GM18520 (cell line): ENCODE measurements around the gene ZNF691.
"Not testable (repeated sequence)": the region's sequence is repeated elsewhere in the genome, so short reads cannot be mapped to it uniquely, and the experiment has no call there.

ENCODE experiments used
- ATAC-seq: cut with Tn5 transposase; IDR thresholded peaks from one replicate; pipeline ENCODE4 v1.9.1; 2021; ENCODE audit not compliant: unreplicated experiment

Gene ZNF691

GRCh38 chr1:42846257-42847110 is at the start of gene ZNF691:
Gene ZNF691, plus strand, starts transcription at chr1:42846613. Its CDS starts 3,046 bp downstream, at chr1:42849659.
- peak; percentile 90 for ATAC-seq

- no peak for ATAC-seq
These were observed 49.0 kb upstream of the ZNF691 start for GRCh38 chr1:42797414-42797813.

DNA sequence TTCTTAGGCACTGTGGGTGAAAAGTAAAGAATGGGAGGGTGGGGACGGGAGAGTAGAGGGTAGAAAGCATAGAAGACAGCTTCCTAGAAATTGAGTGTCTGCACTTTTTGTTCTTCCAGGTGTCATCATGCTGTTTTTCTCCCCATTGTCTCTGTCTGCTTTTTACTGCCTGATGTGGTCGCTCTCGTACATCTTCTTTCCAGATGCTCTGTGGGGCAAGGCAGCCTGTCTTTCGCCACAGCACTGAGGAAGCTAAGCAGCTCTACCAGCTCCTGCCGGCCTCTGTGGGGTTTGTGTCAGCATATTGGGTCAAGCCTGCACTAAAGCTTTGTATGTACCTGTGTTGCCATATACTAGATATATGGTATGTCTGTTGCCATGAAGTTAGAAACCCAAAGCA is 48.4 kb upstream of the ZNF691 start:
- no peak for ATAC-seq

DNA sequence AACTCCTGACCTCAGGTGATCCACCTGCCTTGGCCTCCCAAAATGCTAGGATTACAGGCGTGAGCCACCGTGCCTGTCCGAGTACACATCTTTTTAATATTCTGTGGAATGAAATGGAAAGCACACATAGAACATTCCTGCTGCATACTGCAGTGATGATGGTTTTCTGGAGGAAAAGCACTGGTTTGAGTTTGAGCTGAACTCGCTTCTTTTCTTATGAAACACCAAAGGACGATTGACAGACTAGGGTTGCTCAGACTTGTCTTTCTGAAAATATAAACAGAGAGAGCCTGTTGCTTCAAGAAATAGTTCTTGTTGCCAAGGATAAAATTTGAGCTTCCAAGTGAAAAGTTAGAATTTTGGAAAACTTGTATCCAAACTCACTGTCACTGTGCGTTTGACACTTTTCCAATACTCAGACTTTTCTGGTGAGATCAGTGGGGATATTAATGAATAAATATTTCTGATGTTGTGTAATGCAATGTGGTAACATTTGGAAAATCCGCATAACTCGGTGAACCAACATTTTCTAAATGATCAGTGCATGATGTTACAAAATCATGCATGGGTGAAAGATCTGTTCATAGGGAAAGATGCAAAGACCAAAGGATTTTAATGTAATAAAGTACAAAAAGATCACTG is 44.5 kb upstream of the ZNF691 start:
- no peak for ATAC-seq

DNA sequence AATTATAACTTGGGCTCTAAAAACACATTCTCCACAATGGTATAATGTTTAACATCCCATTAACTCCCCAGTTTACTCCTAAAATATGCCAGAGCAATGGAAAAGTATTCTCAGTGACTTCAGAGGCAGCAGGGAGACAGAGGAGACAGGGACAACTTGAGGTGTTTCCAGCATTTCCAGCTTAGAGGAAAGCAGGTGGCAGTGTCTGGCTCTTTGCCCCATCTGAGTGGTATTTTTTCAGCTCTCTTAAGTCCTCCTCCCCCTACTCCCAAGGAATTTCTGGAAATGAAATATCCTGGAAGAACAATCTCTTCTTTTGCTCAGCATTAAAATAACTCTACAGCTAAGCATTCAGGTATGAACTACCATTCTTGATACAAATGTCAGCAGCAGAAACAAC is 40.2 kb upstream of the ZNF691 start:
- no peak for ATAC-seq

DNA sequence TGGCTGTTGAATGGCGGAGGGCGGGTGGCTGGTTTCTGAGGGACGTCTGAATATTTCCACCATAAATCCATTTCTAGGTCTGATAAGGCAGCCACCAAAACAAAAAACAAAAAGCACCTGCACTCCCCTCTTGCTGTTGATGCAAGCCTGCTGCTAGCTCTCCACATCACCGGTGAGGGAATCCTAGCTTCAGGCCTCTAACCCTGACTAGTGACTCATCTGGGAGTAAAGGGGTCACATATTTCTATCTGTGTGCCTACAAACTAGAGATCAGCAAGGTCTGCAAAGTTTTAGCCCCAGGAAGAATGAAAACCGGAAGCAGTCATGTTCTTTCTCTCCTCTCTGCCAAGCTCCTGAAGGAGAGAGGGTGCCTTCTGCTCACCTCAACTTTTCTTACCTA is 39.8 kb upstream of the ZNF691 start:
- no peak for ATAC-seq

DNA sequence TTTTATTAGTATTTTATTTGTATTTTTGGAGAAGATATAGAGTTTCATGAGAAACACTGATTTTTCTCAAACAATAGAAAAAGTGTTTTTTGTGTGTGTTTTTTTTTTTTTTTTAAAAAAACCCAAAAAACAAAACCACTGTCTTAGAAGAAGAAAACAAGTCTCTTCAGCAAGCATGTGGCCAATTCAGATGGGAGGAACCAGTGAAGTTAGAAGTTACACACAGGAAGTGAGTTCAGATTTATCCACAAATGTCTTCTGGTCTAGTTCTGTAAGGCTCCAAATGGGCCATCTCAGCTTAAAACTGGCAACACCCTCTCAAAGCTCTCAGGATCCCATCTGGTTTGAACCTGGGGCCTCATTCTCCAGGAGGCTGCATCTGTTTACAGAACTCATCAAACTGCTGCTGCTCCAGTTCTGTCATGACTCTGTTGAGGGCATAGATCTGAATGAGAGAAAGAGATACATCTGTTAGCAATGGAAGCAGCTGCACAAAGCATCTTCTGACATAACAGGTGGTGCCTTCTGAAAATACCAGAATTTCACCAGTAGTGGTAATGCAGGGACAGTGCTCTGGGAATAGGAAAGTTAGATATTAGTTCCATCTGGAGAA is 39.3 kb upstream of the ZNF691 start:
- ATAC-seq = no peak

- not testable (repeated sequence) for ATAC-seq
These were observed 31.6 kb upstream of the ZNF691 start for GRCh38 chr1:42814815-42815214.

GRCh38 chr1:42815941-42816584 is 30.4 kb upstream of the ZNF691 start:
- no peak for ATAC-seq

DNA sequence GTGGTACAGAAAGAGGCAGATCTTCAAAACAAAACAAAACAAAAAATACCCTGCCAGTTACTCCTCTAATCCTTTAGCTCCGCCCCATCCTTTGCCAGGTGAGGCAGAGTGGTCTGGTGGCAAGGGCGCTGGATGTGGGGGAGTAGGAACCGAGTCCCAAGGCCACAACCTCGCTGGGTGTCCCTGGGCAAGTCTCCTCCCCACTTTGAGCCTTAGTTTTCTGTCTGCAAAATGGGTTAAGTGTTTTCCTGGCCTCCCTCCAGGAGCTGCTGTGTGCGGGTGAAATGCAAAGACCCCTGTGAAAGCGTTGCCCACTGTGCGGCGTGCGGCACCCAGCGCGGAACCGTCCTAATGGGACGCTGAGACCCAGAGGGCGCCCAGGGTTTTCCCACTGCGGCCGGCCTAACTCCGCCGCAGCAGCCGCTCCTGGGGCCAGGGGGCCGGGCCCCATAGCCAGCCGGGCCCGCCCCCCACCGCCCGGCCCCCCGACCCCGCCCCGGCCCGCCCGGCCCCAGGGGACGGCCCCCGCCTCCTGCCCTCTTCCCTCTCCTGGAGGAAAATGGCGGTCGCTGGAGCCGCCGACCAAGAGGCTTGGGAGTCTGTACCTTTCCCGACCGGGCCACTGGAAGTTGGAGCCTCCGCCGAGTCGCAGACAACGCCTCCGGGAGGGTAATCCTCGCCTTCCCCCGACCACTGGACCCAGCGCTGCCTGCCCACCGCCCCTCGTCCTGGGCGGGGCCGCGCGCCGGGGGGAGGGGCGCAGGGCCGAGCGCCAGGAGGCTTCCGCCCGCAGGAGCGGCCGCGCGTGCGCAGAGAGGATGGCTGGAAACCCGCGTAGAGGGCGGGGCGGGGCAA is 29.6 kb upstream of the ZNF691 start, which contains the start of the genes ERMAP and SVBP:
ERMAP (plus strand) TSS at position 538 of the 855 bp plus-strand sequence. CDS start 13,327 bp downstream, outside the sequence.
SVBP (minus strand) TSS at position 813 of the 855 bp plus-strand sequence. CDS start 853 bp downstream, outside the sequence.
- peak; percentile 74 for ATAC-seq

DNA sequence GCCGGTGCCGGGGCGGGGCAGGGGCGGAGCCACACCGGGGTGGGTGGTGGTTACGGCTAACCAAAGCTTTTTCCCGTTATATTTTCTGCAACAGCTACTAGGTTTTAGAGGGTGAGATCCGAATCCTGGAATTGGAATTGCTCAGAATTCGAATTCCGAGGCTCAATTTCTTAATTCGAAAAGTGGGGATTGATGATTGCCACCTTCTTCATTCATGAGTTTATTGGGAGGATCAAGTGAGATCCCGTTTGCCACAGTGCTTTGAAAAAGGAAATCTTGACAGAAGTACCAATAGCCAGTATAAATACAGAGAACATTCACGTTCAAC is 29.0 kb upstream of the ZNF691 start:
- no peak for ATAC-seq

- no peak for ATAC-seq
These were observed 28.4 kb upstream of the ZNF691 start for GRCh38 chr1:42817976-42818375.

DNA sequence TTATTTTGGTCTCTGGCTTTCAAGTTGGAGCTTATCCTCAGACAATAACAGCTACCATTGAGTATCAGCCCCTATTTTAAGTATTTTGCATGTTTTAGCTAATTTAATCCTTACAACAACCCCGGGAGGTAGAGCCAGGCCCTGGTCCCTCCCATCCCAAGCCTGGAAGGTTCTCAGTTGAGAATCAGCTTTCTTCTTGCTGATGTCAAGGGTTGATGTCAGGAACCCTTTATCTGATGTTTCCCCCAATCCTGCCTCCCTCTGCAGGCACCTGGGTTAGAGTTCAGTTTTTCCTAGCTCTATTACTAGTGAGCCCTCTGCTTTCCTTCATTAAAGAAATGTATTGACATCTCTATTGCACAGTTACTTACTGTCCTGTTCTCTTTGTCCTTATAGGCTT is 25.6 kb upstream of the ZNF691 start:
- no peak for ATAC-seq

DNA sequence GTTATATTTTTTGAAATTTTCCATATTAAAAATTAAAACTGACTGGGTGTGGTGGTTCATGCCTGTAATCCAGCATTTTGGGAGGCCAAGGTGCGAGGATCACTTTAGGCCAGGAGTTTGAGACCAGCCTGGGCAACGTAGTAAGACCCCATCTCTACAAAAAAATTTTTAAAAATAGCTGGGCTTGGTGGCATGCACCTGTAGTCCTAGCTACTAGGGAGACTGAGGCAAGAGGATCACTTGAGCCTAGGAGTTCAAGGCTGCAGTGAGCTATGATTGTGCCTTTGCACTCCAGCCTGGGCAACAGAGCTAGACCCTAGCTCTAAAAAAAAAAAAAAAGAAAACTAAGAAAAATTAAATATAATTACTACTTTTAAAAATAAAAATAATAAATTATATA is 24.7 kb upstream of the ZNF691 start:
- no peak for ATAC-seq

DNA sequence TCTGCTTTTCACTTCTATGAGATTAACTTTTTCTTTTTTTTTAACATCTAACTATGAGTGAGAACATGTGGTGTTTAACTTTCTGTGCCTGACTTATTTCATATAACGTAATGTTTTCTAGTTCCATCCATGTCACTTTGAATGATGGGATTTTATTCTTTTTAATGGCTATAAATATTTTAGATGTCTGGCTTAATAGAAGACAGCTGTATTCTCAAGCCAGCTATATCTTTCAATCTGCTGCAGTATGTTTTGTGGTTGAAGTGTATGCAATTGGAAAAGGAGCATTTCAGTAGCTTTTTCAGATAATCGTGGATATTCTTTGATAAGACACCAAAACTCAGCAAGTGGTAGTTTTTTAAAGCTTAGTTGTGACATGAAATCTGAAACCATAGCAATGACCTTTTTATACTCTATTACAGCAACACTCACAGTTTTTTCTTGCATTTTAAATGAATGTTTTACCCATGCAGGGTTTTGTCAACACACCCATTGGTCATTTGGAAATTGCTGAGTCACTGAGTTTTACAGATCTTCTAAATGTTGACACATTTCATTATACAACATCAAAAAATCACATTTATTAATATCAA is 23.5 kb upstream of the ZNF691 start:
- no peak for ATAC-seq

GRCh38 chr1:42824481-42825035 is 21.9 kb upstream of the ZNF691 start:
- ATAC-seq = no peak

GRCh38 chr1:42825036-42825851 is 21.2 kb upstream of the ZNF691 start:
- ATAC-seq = no peak

GRCh38 chr1:42830631-42831030 is 15.8 kb upstream of the ZNF691 start:
- ATAC-seq = no peak

GRCh38 chr1:42831273-42831672 is 15.1 kb upstream of the ZNF691 start:
- no peak for ATAC-seq
